ENCODE data around the gene TMEM185A.

- TF ChIP-seq, protein P1, sequence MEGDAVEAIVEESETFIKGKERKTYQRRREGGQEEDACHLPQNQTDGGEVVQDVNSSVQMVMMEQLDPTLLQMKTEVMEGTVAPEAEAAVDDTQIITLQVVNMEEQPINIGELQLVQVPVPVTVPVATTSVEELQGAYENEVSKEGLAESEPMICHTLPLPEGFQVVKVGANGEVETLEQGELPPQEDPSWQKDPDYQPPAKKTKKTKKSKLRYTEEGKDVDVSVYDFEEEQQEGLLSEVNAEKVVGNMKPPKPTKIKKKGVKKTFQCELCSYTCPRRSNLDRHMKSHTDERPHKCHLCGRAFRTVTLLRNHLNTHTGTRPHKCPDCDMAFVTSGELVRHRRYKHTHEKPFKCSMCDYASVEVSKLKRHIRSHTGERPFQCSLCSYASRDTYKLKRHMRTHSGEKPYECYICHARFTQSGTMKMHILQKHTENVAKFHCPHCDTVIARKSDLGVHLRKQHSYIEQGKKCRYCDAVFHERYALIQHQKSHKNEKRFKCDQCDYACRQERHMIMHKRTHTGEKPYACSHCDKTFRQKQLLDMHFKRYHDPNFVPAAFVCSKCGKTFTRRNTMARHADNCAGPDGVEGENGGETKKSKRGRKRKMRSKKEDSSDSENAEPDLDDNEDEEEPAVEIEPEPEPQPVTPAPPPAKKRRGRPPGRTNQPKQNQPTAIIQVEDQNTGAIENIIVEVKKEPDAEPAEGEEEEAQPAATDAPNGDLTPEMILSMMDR (IDR thresholded peaks at IDR 0.05), result no peak
- TF ChIP-seq POLR2A (IDR thresholded peaks at IDR 0.05) (no peak), POLR2AphosphoS5 (IDR thresholded peaks at IDR 0.05) (no peak)
Observed at GRCh38 chrX:149633511-149633910, 1.9 kb upstream of the TMEM185A start.
